CD14-positive monocyte (primary cell): ENCODE data around the gene GREB1L. TPM values are rescaled to one million over a fixed set of nuclear protein-coding genes. Genes with fewer than 3 reads are reported as not detected.
A peak's percentile ranks its signal among the peaks of the same experiment; 100 is the strongest.

Experiments
- DNase-seq, 3 donors: peaks; one replicate each; pipeline ENCODE4 v3.0.0-alpha.2; 2011 to 2022
- H2AFZ ChIP-seq: 2 replicates; pipeline ENCODE4 v1.6.0; 2012; ENCODE audit warnings: mild to moderate bottlenecking, low read depth, low read length, inconsistent platforms; ENCODE audit not compliant: insufficient read depth, poor library complexity, severe bottlenecking
- H3K27ac ChIP-seq, 2 donors: 1 replicate in 1 of 2; 2 replicates in 1 of 2; pipeline ENCODE4 v1.5.1; 2012 to 2013; ENCODE audit warnings: low read length in 2 of 2, control low read depth in 1 of 2, inconsistent platforms in 1 of 2, low read depth in 1 of 2, mild to moderate bottlenecking in 1 of 2
- H3K27me3 ChIP-seq, 2 donors: one replicate each; pipeline versions ENCODE4 v1.6.0 to v1.6.1; 2011 to 2013; ENCODE audit warnings: low read length in 2 of 2; ENCODE audit not compliant: control insufficient read depth in 2 of 2, insufficient read depth in 2 of 2
- H3K36me3 ChIP-seq, 2 donors: replicated peaks in 1 of 2; 1 replicate in 1 of 2; 2 replicates in 1 of 2; pipeline versions ENCODE4 v1.5.1 to v1.6.1; 2012 to 2013; ENCODE audit warnings: low read length in 2 of 2, control low read depth in 1 of 2, inconsistent platforms in 1 of 2, mild to moderate bottlenecking in 1 of 2; ENCODE audit not compliant: insufficient read depth in 2 of 2, control insufficient read depth in 1 of 2
- H3K4me1 ChIP-seq, 2 donors: 1 replicate in 1 of 2; 2 replicates in 1 of 2; pipeline versions ENCODE4 v1.5.1 to v1.6.1; 2012 to 2013; ENCODE audit warnings: low read length in 2 of 2, control low read depth in 1 of 2, inconsistent platforms in 1 of 2, mild to moderate bottlenecking in 1 of 2, moderate library complexity in 1 of 2; ENCODE audit not compliant: insufficient read depth in 2 of 2, control insufficient read depth in 1 of 2
- H3K4me2 ChIP-seq: replicated peaks from 2 replicates; pipeline ENCODE3; 2012; ENCODE audit warnings: low read length, moderate library complexity, mild to moderate bottlenecking; ENCODE audit not compliant: poor library complexity, severe bottlenecking; ENCODE audit errors: extremely low read depth
- H3K4me3 ChIP-seq, 3 experiments: fragments of 200-600 bp in 1 of 3; sonication (generic) in 1 of 3; replicated peaks in 1 of 3; 1 replicate in 2 of 3; 2 replicates in 1 of 3; pipeline ENCODE4 v1.5.1; 2011 to 2013; ENCODE audit warnings: low read length in 3 of 3, mild to moderate bottlenecking in 3 of 3, control low read depth in 2 of 3, low read depth in 2 of 3, inconsistent platforms in 1 of 3, moderate library complexity in 1 of 3
- H3K79me2 ChIP-seq: 2 replicates; pipeline ENCODE4 v1.6.0; 2012; ENCODE audit warnings: mild to moderate bottlenecking, control low read depth, inconsistent platforms, low read length, moderate library complexity; ENCODE audit not compliant: insufficient read depth
- H3K9ac ChIP-seq: 2 replicates; pipeline ENCODE4 v1.6.0; 2017; ENCODE audit warnings: low read length, mild to moderate bottlenecking; ENCODE audit not compliant: insufficient read depth, poor library complexity, severe bottlenecking
- H3K9me3 ChIP-seq, 2 donors: replicated peaks in 1 of 2; 1 replicate in 1 of 2; 2 replicates in 1 of 2; pipeline versions ENCODE4 v1.5.1 to v1.6.1; 2012 to 2013; ENCODE audit warnings: low read length in 2 of 2, control low read depth in 1 of 2; ENCODE audit not compliant: control insufficient read depth in 1 of 2, insufficient read depth in 1 of 2
- H4K20me1 ChIP-seq: 2 replicates; pipeline ENCODE4 v1.6.0; 2012; ENCODE audit warnings: mild to moderate bottlenecking, low read length, control low read depth, moderate library complexity; ENCODE audit not compliant: insufficient read depth
- H3K27ac Mint-ChIP-seq, 7 donors: one replicate each; pipeline ENCODE4 v1.8.0; 2020; ENCODE audit warnings: mild to moderate bottlenecking in 7 of 7, mixed read lengths in 7 of 7, moderate library complexity in 6 of 7, inconsistent platforms in 2 of 7
- H3K27me3 Mint-ChIP-seq, 3 donors: one replicate each; pipeline ENCODE4 v1.8.0; 2021 to 2022; ENCODE audit warnings: low read depth in 3 of 3, mild to moderate bottlenecking in 3 of 3, mixed read lengths in 3 of 3, moderate library complexity in 3 of 3, inconsistent platforms in 1 of 3
- H3K36me3 Mint-ChIP-seq, 2 donors: one replicate each; pipeline ENCODE4 v1.8.0; 2020; ENCODE audit warnings: mixed read lengths in 2 of 2, inconsistent platforms in 1 of 2, mild to moderate bottlenecking in 1 of 2
- H3K4me1 Mint-ChIP-seq: one replicate; pipeline ENCODE4 v1.8.0; 2020; ENCODE audit warnings: mild to moderate bottlenecking, mixed read lengths
- H3K4me3 Mint-ChIP-seq, 2 donors: one replicate each; pipeline ENCODE4 v1.8.0; 2020; ENCODE audit warnings: mild to moderate bottlenecking in 2 of 2, mixed read lengths in 2 of 2, moderate library complexity in 1 of 2
- H3K9me3 Mint-ChIP-seq, 7 donors: one replicate each; pipeline ENCODE4 v1.8.0; 2020 to 2022; ENCODE audit warnings: mixed read lengths in 7 of 7, mild to moderate bottlenecking in 6 of 7, moderate library complexity in 6 of 7, inconsistent platforms in 2 of 7
- WGBS: methylation state at CpG from one replicate; pipeline ENCODE4 v1.1.5; 2013; ENCODE audit warnings: missing lambda C conversion rate; ENCODE audit not compliant: insufficient coverage; 5-methylcytosine and 5-hydroxymethylcytosine counted together
- intact Hi-C, 2 donors: fragments of 100-400 bp; cut with micrococcal nuclease; formaldehyde crosslinking; loops; one replicate each; pipeline versions ENCODE4 v1.15.0 to v1.15.1; 2023
- polyA plus RNA-seq, 3 donors: library from polyadenylated mRNA; depleted of rRNA in 1 of 3; unstranded in 2 of 3; stranded (reverse) in 1 of 3; fragments of 300-500 nt in 2 of 3; fragments of >200 nt in 1 of 3; fragmentation: Illumina TruSeq in 2 of 3; gene quantifications; 1 replicate in 2 of 3; 2 replicates in 1 of 3; pipeline ENCODE4 v1.2.3, GENCODE V29; 2012 to 2021
- TF ChIP-seq, protein P1 (sequence below): fragments of 200-600 bp; IDR thresholded peaks from one replicate; pipeline ENCODE4 v1.8.0; 2022; ENCODE audit warnings: antibody characterized with exemption, mild to moderate bottlenecking

GREB1L gene
- polyA plus RNA-seq, 3 donors, result 0.02 to 0.03 TPM; not detected in 1

- no peaks in the 10 kb centered on the region for H4K20me1 ChIP-seq
- H3K27ac ChIP-seq, result no peak overlapping the region
- no peak for DNase-seq
- H3K79me2 ChIP-seq, result no peaks in the 10 kb centered on the region
- TF ChIP-seq, protein P1, sequence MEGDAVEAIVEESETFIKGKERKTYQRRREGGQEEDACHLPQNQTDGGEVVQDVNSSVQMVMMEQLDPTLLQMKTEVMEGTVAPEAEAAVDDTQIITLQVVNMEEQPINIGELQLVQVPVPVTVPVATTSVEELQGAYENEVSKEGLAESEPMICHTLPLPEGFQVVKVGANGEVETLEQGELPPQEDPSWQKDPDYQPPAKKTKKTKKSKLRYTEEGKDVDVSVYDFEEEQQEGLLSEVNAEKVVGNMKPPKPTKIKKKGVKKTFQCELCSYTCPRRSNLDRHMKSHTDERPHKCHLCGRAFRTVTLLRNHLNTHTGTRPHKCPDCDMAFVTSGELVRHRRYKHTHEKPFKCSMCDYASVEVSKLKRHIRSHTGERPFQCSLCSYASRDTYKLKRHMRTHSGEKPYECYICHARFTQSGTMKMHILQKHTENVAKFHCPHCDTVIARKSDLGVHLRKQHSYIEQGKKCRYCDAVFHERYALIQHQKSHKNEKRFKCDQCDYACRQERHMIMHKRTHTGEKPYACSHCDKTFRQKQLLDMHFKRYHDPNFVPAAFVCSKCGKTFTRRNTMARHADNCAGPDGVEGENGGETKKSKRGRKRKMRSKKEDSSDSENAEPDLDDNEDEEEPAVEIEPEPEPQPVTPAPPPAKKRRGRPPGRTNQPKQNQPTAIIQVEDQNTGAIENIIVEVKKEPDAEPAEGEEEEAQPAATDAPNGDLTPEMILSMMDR, result no peak
- no CpG with 5 or more reads among the region's 1 CpG for WGBS
- no peak overlapping the region for H3K4me2 ChIP-seq
- no peak overlapping the region for H3K4me3 ChIP-seq
- Mint-ChIP-seq H3K27ac (peak overlapping the region in 1 of 7 donors; percentile 48), H3K4me3 (no peak overlapping the region), H3K4me1 (peaks cover 17% of the 10 kb centered on the region), H3K27me3 (peaks cover 0 to 3% (median 1%) of the 10 kb centered on the region in 3 donors), H3K36me3 (no peaks in the 10 kb centered on the region), H3K9me3 (peaks cover 0 to 6% (median 0%) of the 10 kb centered on the region in 7 donors)
- no peaks in the 10 kb centered on the region for H3K27me3 ChIP-seq
- H2AFZ ChIP-seq, result no peak overlapping the region
- H3K9ac ChIP-seq, result no peak overlapping the region
- peaks cover 0 to 3% of the 10 kb centered on the region in 2 donors for H3K4me1 ChIP-seq
- H3K9me3 ChIP-seq, result no peaks in the 10 kb centered on the region
- H3K36me3 ChIP-seq, result no peaks in the 10 kb centered on the region
- intact Hi-C loops, result no loop called here
Observed at GRCh38 chr18:21450913-21451312, 208.9 kb downstream of the GREB1L start.

GRCh38 chr18:21451851-21452250, 209.8 kb downstream of the GREB1L start:
- 93% methylated on average over 2 of the region's 2 CpGs for WGBS
- no peak overlapping the region for H3K9ac ChIP-seq
- H3K4me3 Mint-ChIP-seq, result no peak overlapping the region

More at GRCh38 chr18:21451851-21452250, 209.8 kb downstream of the GREB1L start:
- Mint-ChIP-seq H3K27ac (peak overlapping the region in 1 of 7 donors; percentile 17), H3K9me3 (peaks cover 0 to 6% (median 0%) of the 10 kb centered on the region in 7 donors), H3K27me3 (peaks cover 0 to 3% (median 1%) of the 10 kb centered on the region in 3 donors), H3K4me1 (peaks cover 17% of the 10 kb centered on the region), H3K36me3 (no peaks in the 10 kb centered on the region)
- Histone ChIP-seq H3K9me3 (no peaks in the 10 kb centered on the region), H3K4me3 (no peak overlapping the region), H3K36me3 (no peaks in the 10 kb centered on the region), H4K20me1 (no peaks in the 10 kb centered on the region), H3K27me3 (no peaks in the 10 kb centered on the region), H3K4me2 (no peak overlapping the region), H2AFZ (no peak overlapping the region), H3K27ac (no peak overlapping the region), H3K79me2 (no peaks in the 10 kb centered on the region), H3K4me1 (peaks cover 0 to 3% of the 10 kb centered on the region in 2 donors)
- intact Hi-C loops, result no loop called here
- no peak for DNase-seq
- TF ChIP-seq, protein P1, result no peak
